HG03457 (cell line): Measurements from ENCODE around the gene NUMB.

Source experiments
- ATAC-seq: cut with Tn5 transposase; IDR thresholded peaks from one replicate; pipeline ENCODE4 v1.9.1; 2021; ENCODE audit warnings: moderate number of reproducible peaks; ENCODE audit not compliant: unreplicated experiment

NUMB gene

DNA sequence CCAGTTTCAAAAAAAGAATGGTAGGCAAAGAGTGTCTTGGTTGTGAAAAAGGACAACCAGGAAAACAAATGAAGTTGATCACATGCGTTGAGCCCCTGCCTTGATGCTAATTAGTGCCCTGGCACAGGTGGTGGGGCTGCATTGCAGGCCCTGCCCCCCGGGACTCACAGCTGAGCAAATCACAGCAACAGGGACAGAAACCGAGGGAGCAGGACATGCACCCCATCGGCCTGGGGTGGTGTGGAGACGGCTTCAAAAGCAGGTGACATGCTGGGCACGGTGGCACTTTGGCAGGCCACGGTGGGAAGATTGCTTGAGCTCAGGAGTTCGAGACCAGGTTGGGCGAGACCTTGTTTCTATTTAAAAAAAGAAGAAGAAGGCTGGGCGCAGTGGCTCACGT, 222.2 kb downstream of the NUMB start:
- no peak for ATAC-seq

DNA sequence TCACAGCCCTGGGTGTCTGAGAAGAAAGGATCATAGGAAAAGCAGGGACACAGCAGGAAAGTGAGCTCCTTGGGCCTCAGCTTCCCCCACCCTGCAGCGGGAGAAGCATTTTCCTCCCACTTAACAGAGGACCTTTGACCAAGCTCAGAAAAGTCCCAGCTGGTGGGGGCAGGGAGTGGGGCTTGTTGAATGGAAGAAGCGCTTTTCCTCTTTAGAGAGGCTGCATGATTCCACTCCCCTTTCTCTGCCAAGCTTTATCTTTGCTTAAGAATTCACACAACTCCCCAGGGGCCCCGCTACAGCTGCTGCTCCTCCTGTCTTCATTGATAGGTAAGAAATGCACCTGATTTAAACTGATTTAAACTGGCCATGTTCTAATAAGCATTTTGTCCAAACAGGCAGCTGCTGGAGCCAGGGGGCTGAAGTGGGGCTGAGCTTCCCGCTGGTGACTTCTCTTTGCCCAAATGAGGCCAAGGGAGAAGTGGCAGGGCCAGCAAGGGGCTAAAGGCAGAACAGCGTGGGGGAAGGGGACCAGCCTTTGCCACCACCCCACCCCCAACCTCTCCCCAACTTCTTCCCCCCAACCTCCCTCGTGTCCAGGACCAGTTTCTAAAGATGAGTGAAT, 222.7 kb downstream of the NUMB start:
- ATAC-seq: no peak

DNA sequence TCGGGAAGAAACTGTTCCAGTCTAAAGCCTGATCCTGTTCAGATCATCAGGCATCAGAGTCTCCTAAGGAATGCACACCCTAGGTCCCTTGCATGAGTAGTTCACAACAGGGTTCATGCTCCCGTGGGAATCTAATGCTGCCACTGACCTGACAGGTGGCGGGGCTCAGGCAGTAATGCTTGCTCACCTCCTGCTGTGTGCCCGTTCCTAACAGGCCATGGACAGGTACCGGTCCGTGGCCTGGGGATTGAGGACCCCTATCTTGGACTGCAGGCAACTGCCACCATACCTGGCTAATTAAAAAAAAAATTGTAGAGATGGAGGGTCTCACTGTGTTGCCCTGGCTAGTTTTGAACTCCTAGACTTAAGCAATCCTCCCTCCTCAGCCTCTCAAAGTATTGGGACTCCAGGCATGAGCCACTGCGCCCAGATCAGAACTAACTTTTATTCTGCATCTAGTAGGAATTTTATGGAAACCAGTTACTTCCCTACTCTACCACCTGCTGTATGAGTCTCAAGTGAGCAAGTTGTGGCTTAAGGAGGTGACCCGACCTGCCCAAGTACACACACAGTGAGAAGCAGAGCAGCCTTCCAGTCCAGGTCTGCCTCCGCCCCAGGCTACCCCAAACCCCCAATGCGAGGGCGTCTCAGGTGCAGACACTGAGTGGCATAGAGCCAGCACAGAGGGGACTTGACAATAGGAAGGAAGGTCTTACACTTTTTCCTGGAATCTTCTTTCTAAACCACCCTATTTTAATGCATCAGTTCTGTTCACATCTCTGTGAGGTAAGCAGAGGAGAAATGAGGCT, 223.6 kb downstream of the NUMB start:
- no peak for ATAC-seq

DNA sequence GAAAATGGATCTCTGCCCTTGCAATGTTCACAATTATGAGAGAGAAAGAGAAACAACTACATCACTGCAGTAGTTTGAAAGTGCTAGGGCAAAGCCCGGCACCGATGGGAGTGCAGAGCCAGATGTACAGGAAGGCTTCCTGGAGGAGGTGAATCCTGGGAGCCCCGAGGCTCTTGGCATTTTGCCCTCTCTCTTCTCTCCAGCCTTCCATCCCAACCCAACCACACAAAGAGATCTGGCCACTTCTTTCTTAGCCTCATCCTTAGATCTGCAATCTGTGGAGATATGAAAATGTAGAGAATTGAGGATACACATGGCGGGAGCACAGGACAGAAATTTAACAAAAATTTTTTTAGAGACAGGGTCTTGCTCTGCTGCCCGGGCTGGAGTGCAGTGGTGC, 224.3 kb downstream of the NUMB start:
- no peak for ATAC-seq

DNA sequence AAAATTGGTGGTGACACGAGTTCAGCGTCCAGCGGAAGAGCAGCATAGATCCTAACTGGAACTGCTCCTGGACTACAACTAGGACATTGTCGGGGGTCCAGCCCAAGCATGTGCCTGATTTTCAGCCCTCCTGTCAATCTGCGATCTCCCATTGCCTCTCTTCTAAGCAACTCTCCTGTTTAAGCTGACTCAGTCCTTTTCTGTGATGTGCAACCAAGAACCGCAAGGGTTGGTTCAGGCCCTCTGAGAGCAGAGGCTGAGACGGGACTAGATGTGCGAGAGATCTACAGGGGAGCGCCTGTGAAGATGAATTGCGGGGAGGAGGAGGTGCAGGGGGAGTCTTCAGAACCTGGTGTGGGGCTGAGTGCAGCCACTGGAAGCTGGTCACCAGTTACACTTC, 224.8 kb downstream of the NUMB start:
- no peak for ATAC-seq

DNA sequence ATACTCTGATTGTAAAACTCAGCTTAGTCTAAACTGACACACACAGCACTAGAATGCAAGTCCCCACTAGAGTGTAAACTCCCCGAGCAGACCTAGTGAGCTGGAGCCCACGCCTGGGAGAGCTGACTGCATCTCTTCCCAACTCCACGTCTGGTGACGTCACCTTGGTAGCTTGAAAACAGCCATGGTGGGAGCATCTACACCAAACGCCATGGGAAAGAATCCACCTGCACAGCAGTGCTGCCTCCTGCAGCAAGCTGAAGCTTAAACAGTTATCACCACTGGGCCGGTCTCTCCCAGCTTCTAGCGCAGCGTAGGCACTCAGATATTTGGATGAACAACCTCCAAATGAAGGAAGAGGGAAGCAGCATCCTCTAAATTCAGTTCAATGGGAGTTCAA, 225.4 kb downstream of the NUMB start:
- no peak for ATAC-seq

DNA sequence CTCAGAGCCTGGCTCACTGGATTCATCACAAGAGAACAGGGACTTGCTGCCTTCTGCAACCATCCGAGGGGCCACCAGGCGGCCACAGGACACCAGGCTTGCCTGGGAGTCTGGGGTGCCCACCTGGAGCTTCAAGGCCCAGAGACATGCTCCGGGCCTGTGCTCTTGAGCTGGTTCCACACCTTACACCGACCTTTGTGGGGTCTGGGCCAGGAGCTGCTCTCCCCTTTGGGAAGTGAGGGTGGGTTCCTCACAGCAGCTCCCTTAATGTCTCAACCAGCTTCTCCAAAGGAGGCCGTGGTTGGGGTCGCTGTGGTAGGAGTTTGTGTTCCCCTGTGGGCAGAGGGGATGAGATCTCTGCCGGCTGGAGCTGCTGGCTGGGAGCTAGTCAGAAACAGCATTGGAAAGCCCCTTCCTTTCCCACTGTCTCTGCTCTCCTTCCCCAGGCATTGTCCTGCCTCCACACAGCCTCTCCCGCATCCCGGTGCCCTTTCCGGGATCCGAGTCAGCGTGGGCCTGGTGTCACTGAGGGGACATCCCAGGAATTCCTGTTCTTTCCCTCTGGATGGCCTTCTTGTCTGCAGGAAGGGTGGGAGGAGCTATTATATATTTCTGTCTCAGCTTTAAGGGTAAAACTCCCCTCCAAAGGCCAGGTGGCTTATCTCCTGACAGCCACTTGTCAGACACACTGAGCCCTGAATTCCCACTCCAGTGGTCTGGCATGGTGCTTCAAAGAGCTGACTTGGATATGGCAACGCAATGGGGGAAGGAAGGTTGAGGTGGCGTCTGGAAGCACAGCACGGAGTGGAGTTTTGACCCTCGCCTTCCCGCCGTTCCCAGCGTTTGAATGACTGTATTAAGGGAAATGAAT, 226.1 kb downstream of the NUMB start:
- ATAC-seq: no peak

DNA sequence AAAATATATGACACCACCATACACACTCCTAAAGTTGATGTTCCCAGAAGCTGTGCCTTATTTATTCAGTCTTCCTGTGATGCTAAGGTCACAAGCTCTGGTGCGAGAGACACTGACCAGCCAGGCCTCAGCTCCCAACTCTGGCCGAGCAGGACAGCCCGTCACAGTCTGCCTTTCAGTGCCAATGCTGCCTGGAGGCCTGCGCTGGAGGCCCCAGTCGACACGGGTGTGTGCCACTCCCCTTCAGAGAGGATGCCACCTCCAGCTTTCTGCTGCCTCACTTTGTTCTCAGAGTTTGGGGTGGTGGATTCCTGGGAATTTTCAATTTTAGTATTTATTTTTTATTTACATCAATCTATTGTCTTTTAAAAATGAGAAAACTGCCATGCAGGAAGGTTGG, 228.3 kb downstream of the NUMB start:
- no peak for ATAC-seq

DNA sequence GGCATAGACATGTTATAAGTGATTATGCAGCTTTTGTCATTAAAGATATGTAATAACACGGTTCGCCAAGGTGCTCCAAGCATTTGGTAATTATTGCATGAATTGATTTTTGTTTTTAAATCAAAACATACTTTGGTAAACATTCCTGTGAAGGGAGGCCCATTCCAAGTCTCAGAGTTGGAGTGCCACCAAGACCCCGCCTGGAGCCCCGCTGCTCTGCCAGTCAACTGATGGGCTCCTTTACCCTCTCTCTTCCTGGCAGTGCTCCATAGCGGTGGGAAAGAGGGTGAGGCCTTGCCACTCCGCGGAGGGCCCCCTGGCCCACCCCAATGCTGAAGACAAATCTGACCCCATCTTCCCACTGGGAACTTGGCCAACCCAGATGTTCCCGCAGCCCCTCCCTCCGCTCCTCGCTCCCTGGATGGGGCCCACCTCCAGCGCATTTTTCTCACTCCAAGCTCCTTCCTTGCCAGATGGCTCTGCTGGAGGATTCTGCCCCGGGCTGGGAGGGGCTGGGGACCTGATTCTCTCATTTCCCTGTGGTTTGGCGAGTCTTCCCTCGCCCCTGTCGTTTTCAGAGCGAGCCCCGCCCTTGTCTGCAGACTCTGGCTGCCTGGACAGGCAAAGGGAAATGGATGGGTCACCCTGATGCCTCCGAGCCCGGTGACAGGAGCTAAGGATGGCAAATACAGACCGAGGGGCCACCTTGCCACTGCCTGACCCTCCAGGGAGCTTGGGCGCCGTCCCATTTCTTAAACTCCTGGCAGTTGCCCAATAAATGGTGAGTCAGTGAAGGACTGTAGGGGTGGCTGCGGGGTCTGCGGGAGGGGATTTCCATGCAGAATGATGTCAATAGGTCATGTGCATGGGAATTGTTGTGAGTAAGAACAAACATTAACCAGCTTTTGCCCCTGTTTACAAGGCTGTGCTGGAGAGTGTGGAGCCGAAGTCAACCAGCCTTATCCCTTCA, 230.2 kb downstream of the NUMB start:
- no peak for ATAC-seq

DNA sequence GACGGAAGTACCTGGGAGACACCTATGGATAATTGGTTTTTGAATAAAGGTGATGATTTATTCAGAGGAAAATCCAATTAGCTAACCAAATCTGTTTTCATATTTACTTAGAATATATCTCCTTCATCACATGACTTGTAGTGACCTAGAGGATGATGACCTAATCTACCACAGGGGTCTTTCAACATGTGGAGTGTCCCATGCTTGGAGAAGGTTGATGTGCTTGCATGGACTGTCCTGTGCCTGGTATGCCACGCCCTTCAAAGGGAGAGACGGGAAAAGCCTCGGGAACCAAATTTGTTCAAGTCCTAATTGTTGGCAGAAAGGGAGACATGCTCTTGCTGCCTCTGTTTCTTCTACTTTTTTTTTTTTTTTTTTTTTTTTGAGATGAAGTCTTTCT, 232.8 kb downstream of the NUMB start:
- no peak for ATAC-seq
